Body of pancreas (tissue), 4 donors: ENCODE measurements around the gene GNB1L. TPM values are rescaled to one million over a fixed set of nuclear protein-coding genes. Genes with fewer than 3 reads are reported as not detected.

ENCODE experiments used
- ATAC-seq: fragments of 150-250 bp; one replicate; pipeline ENCODE4 v1.9.1; 2016
- DNase-seq, 4 donors: peaks; one replicate each; pipeline ENCODE4 v3.0.0-alpha.2; 2019
- H3K27ac ChIP-seq, 4 donors: fragments of 200-600 bp; sonication (generic); 1 replicate in 3 of 4; 2 replicates in 1 of 4; pipeline versions ENCODE4 v1.5.1 to v1.6.1; 2016 to 2019; ENCODE audit warnings: mild to moderate bottlenecking in 1 of 4, mixed read lengths in 1 of 4, moderate library complexity in 1 of 4
- H3K27me3 ChIP-seq, 2 donors: fragments of 200-600 bp; sonication (generic); one replicate each; pipeline ENCODE4 v1.6.0; 2016; ENCODE audit warnings: mild to moderate bottlenecking in 1 of 2
- H3K36me3 ChIP-seq, 2 donors: fragments of 200-600 bp; sonication (generic); replicated peaks in 1 of 2; 2 replicates each; pipeline ENCODE4 v1.5.1; 2016; ENCODE audit warnings: low read depth in 2 of 2; ENCODE audit not compliant: insufficient read depth in 1 of 2
- H3K4me1 ChIP-seq: fragments of 200-600 bp; sonication (generic); one replicate; pipeline ENCODE4 v1.6.0; 2016
- H3K4me3 ChIP-seq, 2 donors: fragments of 200-600 bp; sonication (generic); 1 replicate in 1 of 2; 2 replicates in 1 of 2; pipeline ENCODE4 v1.5.1; 2016 to 2019
- H3K9me3 ChIP-seq, 3 donors: fragments of 200-600 bp; sonication (generic); 1 replicate in 2 of 3; 2 replicates in 1 of 3; pipeline ENCODE4 v1.5.1; 2016
- CTCF ChIP-seq, 7 experiments: fragments of 450-650 bp in 4 of 7; fragments of 200-600 bp in 3 of 7; sonication (generic) in 3 of 7; IDR thresholded peaks; one replicate each; pipeline ENCODE4 v1.5.1; 2016 to 2019; ENCODE audit warnings: antibody characterized with exemption in 7 of 7
- POLR2A ChIP-seq, 3 donors: fragments of 450-650 bp; IDR thresholded peaks; one replicate each; pipeline ENCODE4 v1.6.1; 2016; ENCODE audit warnings: antibody characterized with exemption in 3 of 3, mild to moderate bottlenecking in 2 of 3
- WGBS, 2 donors: methylation state at CpG; one replicate each; pipeline ENCODE4 v1.1.5; 2017; 5-methylcytosine and 5-hydroxymethylcytosine counted together
- intact Hi-C: fragments of 100-400 bp; cut with DNase I; formaldehyde crosslinking; loops from one replicate; pipeline ENCODE4 v1.15.1; 2023
- total RNA-seq, 2 donors: library from RNA; depleted of rRNA; stranded (reverse); fragments of >200 nt; gene quantifications; one replicate each; pipeline ENCODE4 v1.1.0, GENCODE V29; 2016

GNB1L gene
- total RNA-seq, 2 donors from 2014 or later: 1.3 to 3.3 TPM

GRCh38 chr22:19764636-19765476 is 89.8 kb downstream of the GNB1L start:
- 44 to 59% methylated on average over 10 to 24 of the region's 25 CpGs for WGBS, 2 donors

GRCh38 chr22:19764299-19764593 is 90.4 kb downstream of the GNB1L start:
- DNase-seq (no peak), ATAC-seq (no peak)
- H3K27me3 ChIP-seq: peaks cover 0 to 48% of the 10 kb centered on the region in 2 donors
- H3K4me1 ChIP-seq: peaks cover 26% of the 10 kb centered on the region
- H3K9me3 ChIP-seq: no peaks in the 10 kb centered on the region
- H3K27ac ChIP-seq: no peak overlapping the region
- H3K36me3 ChIP-seq: no peaks in the 10 kb centered on the region
- WGBS, 2 donors: 33 to 57% methylated on average over 3 to 17 of the region's 17 CpGs
- TF ChIP-seq POLR2A (IDR thresholded peaks at IDR 0.05) (no peak), CTCF (IDR thresholded peaks at IDR 0.05) (no peak)
- intact Hi-C loops: no loop called here
- no peak overlapping the region for H3K4me3 ChIP-seq

More at GRCh38 chr22:19764636-19765476, 89.8 kb downstream of the GNB1L start:
- H3K36me3 ChIP-seq: no peaks in the 10 kb centered on the region
- ATAC-seq: no peak
- no peaks in the 10 kb centered on the region for H3K9me3 ChIP-seq
- TF ChIP-seq POLR2A (IDR thresholded peaks at IDR 0.05) (no peak), CTCF (IDR thresholded peaks at IDR 0.05) (no peak)
- no peak for DNase-seq
- H3K27me3 ChIP-seq: peaks cover 0 to 44% of the 10 kb centered on the region in 2 donors
- no peak overlapping the region for H3K27ac ChIP-seq
- peaks cover 20% of the 10 kb centered on the region for H3K4me1 ChIP-seq
- intact Hi-C loops: no loop called here
- no peak overlapping the region for H3K4me3 ChIP-seq

- H3K4me1 ChIP-seq: peaks cover 28% of the 10 kb centered on the region
- no peak for DNase-seq
- TF ChIP-seq POLR2A (IDR thresholded peaks at IDR 0.05): no peak
- TF ChIP-seq CTCF (IDR thresholded peaks at IDR 0.05): no peak
- H3K9me3 ChIP-seq: no peaks in the 10 kb centered on the region
- H3K27ac ChIP-seq: no peak overlapping the region
- intact Hi-C loops: no loop called here
- no peak overlapping the region for H3K4me3 ChIP-seq
- 43 to 48% methylated on average over 21 to 34 of the region's 39 CpGs for WGBS, 2 donors
- no peaks in the 10 kb centered on the region for H3K36me3 ChIP-seq
- peaks cover 0 to 48% of the 10 kb centered on the region in 2 donors for H3K27me3 ChIP-seq
- ATAC-seq: no peak
Measured at GRCh38 chr22:19763458-19764298, 91.0 kb downstream of the GNB1L start.

GRCh38 chr22:19762568-19763457 is 91.9 kb downstream of the GNB1L start:
- peaks cover 0 to 39% of the 10 kb centered on the region in 2 donors for H3K27me3 ChIP-seq
- TF ChIP-seq POLR2A (IDR thresholded peaks at IDR 0.05) (no peak), CTCF (IDR thresholded peaks at IDR 0.05) (no peak)
- WGBS, 2 donors: 72 to 77% methylated on average over 27 to 34 of the region's 34 CpGs

More at GRCh38 chr22:19762568-19763457, 91.9 kb downstream of the GNB1L start:
- Histone ChIP-seq H3K36me3 (no peaks in the 10 kb centered on the region), H3K27ac (no peak overlapping the region), H3K9me3 (no peaks in the 10 kb centered on the region), H3K4me1 (peaks cover 28% of the 10 kb centered on the region), H3K4me3 (no peak overlapping the region)
- ATAC-seq: no peak
- DNase-seq: no peak
- intact Hi-C loops: no loop called here
